ENCODE results near the gene PVALEF.

- TF ChIP-seq CTCF (IDR thresholded peaks at IDR 0.05) (no peak), POLR2A (IDR thresholded peaks at IDR 0.05) (no peak)
Observed at GRCh38 chr17:81118308-81119221, 46.7 kb upstream of the PVALEF start.

All from heart left ventricle (tissue), 13 donors.